ENCODE measurements around the gene ADAMTS1.

- TF ChIP-seq POLR2AphosphoS5 (IDR thresholded peaks at IDR 0.05; ENCODE audit: insufficient read depth, low read depth, low read length) (no peak), MAX (IDR thresholded peaks at IDR 0.05; ENCODE audit: insufficient read depth, insufficient read length) (no peak), CTCF (IDR thresholded peaks at IDR 0.05; ENCODE audit: extremely low read depth in 1 of 2, insufficient read depth in 1 of 2, low read depth in 1 of 2, low read length in 2 of 2) (no peak), EZH2 (IDR thresholded peaks at IDR 0.05; ENCODE audit: borderline replicate concordance, low read depth, low read length, severe bottlenecking) (no peak), POLR2A (IDR thresholded peaks at IDR 0.05; ENCODE audit: low read depth, low read length) (no peak)
These were observed 2.7 kb upstream of the ADAMTS1 start for GRCh38 chr21:26847921-26848320.

All from endothelial cell of umbilical vein (primary cell).